Liver (tissue), 9 donors: ENCODE data around the gene TAS1R1. TPM values are rescaled to one million over a fixed set of nuclear protein-coding genes. Genes with fewer than 3 reads are reported as not detected.

Experiments
- DNase-seq: peaks from one replicate; pipeline ENCODE4 v3.0.0-alpha.2; 2017; ENCODE audit warnings: low spot score
- H3K27ac ChIP-seq, 2 donors: one replicate each; pipeline ENCODE4 v1.7.0; 2013; ENCODE audit warnings: inconsistent platforms in 2 of 2, low read length in 2 of 2, control low read depth in 1 of 2, low read depth in 1 of 2, mild to moderate bottlenecking in 1 of 2
- H3K27me3 ChIP-seq, 4 donors: one replicate each; pipeline versions ENCODE4 v1.6.1 to v1.7.0; 2013; ENCODE audit warnings: low read length in 3 of 4, inconsistent platforms in 1 of 4, mild to moderate bottlenecking in 1 of 4, moderate library complexity in 1 of 4; ENCODE audit not compliant: control insufficient read depth in 4 of 4, insufficient read depth in 4 of 4
- H3K36me3 ChIP-seq, 4 donors: one replicate each; pipeline versions ENCODE4 v1.6.1 to v1.7.0; 2013; ENCODE audit warnings: low read length in 3 of 4, mild to moderate bottlenecking in 3 of 4, low read depth in 1 of 4, moderate library complexity in 1 of 4; ENCODE audit not compliant: control insufficient read depth in 4 of 4, insufficient read depth in 3 of 4
- H3K4me1 ChIP-seq, 4 donors: one replicate each; pipeline versions ENCODE4 v1.6.1 to v1.7.0; 2013; ENCODE audit warnings: low read length in 3 of 4, mild to moderate bottlenecking in 3 of 4, moderate library complexity in 1 of 4; ENCODE audit not compliant: control insufficient read depth in 4 of 4, insufficient read depth in 4 of 4
- H3K4me3 ChIP-seq, 3 donors: one replicate each; pipeline versions ENCODE4 v1.6.1 to v1.7.0; 2013; ENCODE audit warnings: low read length in 3 of 3, control low read depth in 1 of 3, low read depth in 1 of 3, mild to moderate bottlenecking in 1 of 3
- H3K9ac ChIP-seq, 2 donors: one replicate each; pipeline ENCODE4 v1.7.0; 2013; ENCODE audit warnings: low read length in 2 of 2, mild to moderate bottlenecking in 2 of 2, moderate library complexity in 2 of 2, control low read depth in 1 of 2, low read depth in 1 of 2
- H3K9me3 ChIP-seq, 4 donors: one replicate each; pipeline versions ENCODE4 v1.6.1 to v1.7.0; 2013; ENCODE audit warnings: low read length in 3 of 4; ENCODE audit not compliant: control insufficient read depth in 4 of 4
- ATF3 ChIP-seq: IDR thresholded peaks from 2 replicates; pipeline ENCODE4 v1.6.1; 2016; ENCODE audit warnings: antibody characterized with exemption
- EGR1 ChIP-seq, 2 donors: IDR thresholded peaks; 2 replicates each; pipeline ENCODE4 v1.6.1; 2016 to 2018; ENCODE audit warnings: antibody characterized with exemption in 2 of 2, low read depth in 2 of 2
- FOXA1 ChIP-seq: IDR thresholded peaks from 2 replicates; pipeline ENCODE4 v1.6.1; 2016; ENCODE audit warnings: antibody characterized with exemption
- FOXA2 ChIP-seq: IDR thresholded peaks from 2 replicates; pipeline ENCODE4 v1.6.1; 2016; ENCODE audit warnings: antibody characterized with exemption
- GABPA ChIP-seq, 2 donors: IDR thresholded peaks in 1 of 2; conservative IDR thresholded peaks in 1 of 2; 2 replicates each; pipeline ENCODE4 v1.6.1; 2016; ENCODE audit warnings: antibody characterized with exemption in 2 of 2, mild to moderate bottlenecking in 1 of 2, moderate library complexity in 1 of 2
- HNF4A ChIP-seq, 2 donors: conservative IDR thresholded peaks; 2 replicates each; pipeline ENCODE4 v1.6.1; 2016; ENCODE audit warnings: antibody characterized with exemption in 2 of 2, mild to moderate bottlenecking in 2 of 2
- HNF4G ChIP-seq: IDR thresholded peaks from 2 replicates; pipeline ENCODE4 v1.6.1; 2016; ENCODE audit warnings: antibody characterized with exemption
- JUND ChIP-seq, 2 donors: IDR thresholded peaks; 2 replicates each; pipeline ENCODE4 v1.6.1; 2016; ENCODE audit warnings: antibody characterized with exemption in 2 of 2
- NR2F2 ChIP-seq: IDR thresholded peaks from 2 replicates; pipeline ENCODE4 v1.6.1; 2016; ENCODE audit warnings: antibody characterized with exemption
- RAD21 ChIP-seq, 2 donors: IDR thresholded peaks; 2 replicates each; pipeline ENCODE4 v1.6.1; 2016; ENCODE audit warnings: antibody characterized with exemption in 2 of 2, mild to moderate bottlenecking in 2 of 2
- REST ChIP-seq: IDR thresholded peaks from 2 replicates; pipeline ENCODE4 v1.6.1; 2016; ENCODE audit warnings: antibody characterized with exemption, mild to moderate bottlenecking
- RXRA ChIP-seq, 2 donors: IDR thresholded peaks; 2 replicates each; pipeline ENCODE4 v1.6.1; 2017 to 2018; ENCODE audit warnings: antibody characterized with exemption in 2 of 2, mild to moderate bottlenecking in 1 of 2
- SP1 ChIP-seq: IDR thresholded peaks from 2 replicates; pipeline ENCODE4 v1.6.1; 2018; ENCODE audit warnings: antibody characterized with exemption, mild to moderate bottlenecking
- TAF1 ChIP-seq: conservative IDR thresholded peaks from 2 replicates; pipeline ENCODE4 v1.6.1; 2016; ENCODE audit warnings: antibody characterized with exemption, mild to moderate bottlenecking
- YY1 ChIP-seq: IDR thresholded peaks from 2 replicates; pipeline ENCODE4 v1.6.1; 2016; ENCODE audit warnings: antibody characterized with exemption, mild to moderate bottlenecking
- ZBTB33 ChIP-seq: IDR thresholded peaks from 2 replicates; pipeline ENCODE4 v1.6.1; 2016; ENCODE audit warnings: antibody characterized with exemption
- WGBS: extraction: QIAGEN DNeasy Blood & Tissue Kit; methylation state at CpG from one replicate; pipeline ENCODE4 v1.1.7; 2013; 5-methylcytosine and 5-hydroxymethylcytosine counted together
- polyA plus RNA-seq, 2 donors: library from polyadenylated mRNA; stranded (reverse) in 1 of 2; unstranded in 1 of 2; fragments of 200-250 nt in 1 of 2; fragments of >200 nt in 1 of 2; fragmentation: Nextera tagmentation in 1 of 2; extraction: Ambion mirVana in 1 of 2; gene quantifications; one replicate each; pipeline versions ENCODE4 v1.2.1 to v1.2.3, GENCODE V29; 2013 to 2015
- total RNA-seq, 2 donors: library from RNA; depleted of rRNA; stranded (reverse); fragments of >200 nt; gene quantifications; one replicate each; pipeline ENCODE4 v1.2.3, GENCODE V29; 2014
- TF ChIP-seq, protein P1 (sequence below): IDR thresholded peaks from 2 replicates; pipeline ENCODE4 v1.6.1; 2016; ENCODE audit warnings: antibody characterized with exemption
- TF ChIP-seq, protein P2 (sequence below): fragments of 150-350 bp; IDR thresholded peaks from 2 replicates; pipeline ENCODE4 v1.5.1; 2017; ENCODE audit warnings: improper control_type of control experiment, low read depth, low read length; ENCODE audit not compliant: missing input control
- donor health status: healthy.
- donor health status: healthy.
- donor health status: healthy.
- donor health status: healthy.
- donor health status: healthy.

TAS1R1 gene
- total and polyA plus RNA-seq, 4 donors: not detected

GRCh38 chr1:6507037-6507428, 48.1 kb upstream of the TAS1R1 start:
- Histone ChIP-seq H3K27me3 (no peaks in the 10 kb centered on the region), H3K36me3 (no peaks in the 10 kb centered on the region), H3K4me3 (no peak overlapping the region), H3K27ac (no peak overlapping the region), H3K9me3 (no peaks in the 10 kb centered on the region), H3K9ac (no peak overlapping the region), H3K4me1 (peaks cover 0 to 3% (median 0%) of the 10 kb centered on the region in 4 donors)
- WGBS: 79% methylated on average over 7 of the region's 7 CpGs
- DNase-seq: no peak
- TF ChIP-seq, protein P1, sequence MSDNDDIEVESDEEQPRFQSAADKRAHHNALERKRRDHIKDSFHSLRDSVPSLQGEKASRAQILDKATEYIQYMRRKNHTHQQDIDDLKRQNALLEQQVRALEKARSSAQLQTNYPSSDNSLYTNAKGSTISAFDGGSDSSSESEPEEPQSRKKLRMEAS: no peak
- TF ChIP-seq EGR1 (IDR thresholded peaks at IDR 0.05; ENCODE audit: low read depth in 2 of 2) (no peak), TAF1 (no peak), HNF4A (conservative IDR thresholded peaks at IDR 0.05) (no peak), FOXA1 (no peak)

DNA sequence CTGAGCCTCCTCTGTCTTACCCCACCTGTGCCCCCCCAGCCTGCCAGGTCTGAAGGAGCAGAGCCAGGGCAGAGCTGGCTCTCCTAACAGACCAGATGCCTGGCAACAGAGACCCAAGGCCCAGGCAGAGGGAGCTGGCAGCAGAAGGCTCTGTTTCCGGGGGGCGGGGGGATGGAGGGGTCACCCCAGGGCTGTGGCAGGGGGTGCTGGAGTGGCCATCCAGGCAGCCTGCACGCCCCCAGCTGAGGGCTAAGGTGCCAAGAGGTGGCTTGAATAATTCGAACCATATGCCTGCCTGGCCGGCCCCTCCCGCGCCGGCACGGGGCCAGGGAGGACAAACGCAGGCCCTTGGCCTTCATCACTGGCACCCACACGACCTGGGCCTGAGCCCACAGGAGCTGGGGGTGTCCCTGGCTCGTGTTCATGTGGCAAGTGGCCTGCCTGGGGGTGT, 47.6 kb upstream of the TAS1R1 start:
- Histone ChIP-seq H3K27ac (no peak overlapping the region), H3K27me3 (no peaks in the 10 kb centered on the region), H3K4me1 (no peaks in the 10 kb centered on the region), H3K9ac (no peak overlapping the region), H3K4me3 (no peak overlapping the region), H3K9me3 (no peaks in the 10 kb centered on the region), H3K36me3 (no peaks in the 10 kb centered on the region)
- 84% methylated on average over 12 of the region's 12 CpGs for WGBS
- no peak for TF ChIP-seq JUND (IDR thresholded peaks at IDR 0.05)
- TF ChIP-seq ATF3: no peak
- TF ChIP-seq HNF4A (conservative IDR thresholded peaks at IDR 0.05): no peak
- TF ChIP-seq RXRA (IDR thresholded peaks at IDR 0.05): no peak
- no peak for TF ChIP-seq NR2F2
- TF ChIP-seq, protein P1: no peak
- TF ChIP-seq FOXA2: no peak
- TF ChIP-seq EGR1 (IDR thresholded peaks at IDR 0.05; ENCODE audit: low read depth in 2 of 2): no peak
- TF ChIP-seq YY1: no peak
- TF ChIP-seq, protein P2, sequence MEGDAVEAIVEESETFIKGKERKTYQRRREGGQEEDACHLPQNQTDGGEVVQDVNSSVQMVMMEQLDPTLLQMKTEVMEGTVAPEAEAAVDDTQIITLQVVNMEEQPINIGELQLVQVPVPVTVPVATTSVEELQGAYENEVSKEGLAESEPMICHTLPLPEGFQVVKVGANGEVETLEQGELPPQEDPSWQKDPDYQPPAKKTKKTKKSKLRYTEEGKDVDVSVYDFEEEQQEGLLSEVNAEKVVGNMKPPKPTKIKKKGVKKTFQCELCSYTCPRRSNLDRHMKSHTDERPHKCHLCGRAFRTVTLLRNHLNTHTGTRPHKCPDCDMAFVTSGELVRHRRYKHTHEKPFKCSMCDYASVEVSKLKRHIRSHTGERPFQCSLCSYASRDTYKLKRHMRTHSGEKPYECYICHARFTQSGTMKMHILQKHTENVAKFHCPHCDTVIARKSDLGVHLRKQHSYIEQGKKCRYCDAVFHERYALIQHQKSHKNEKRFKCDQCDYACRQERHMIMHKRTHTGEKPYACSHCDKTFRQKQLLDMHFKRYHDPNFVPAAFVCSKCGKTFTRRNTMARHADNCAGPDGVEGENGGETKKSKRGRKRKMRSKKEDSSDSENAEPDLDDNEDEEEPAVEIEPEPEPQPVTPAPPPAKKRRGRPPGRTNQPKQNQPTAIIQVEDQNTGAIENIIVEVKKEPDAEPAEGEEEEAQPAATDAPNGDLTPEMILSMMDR: no peak
- DNase-seq: no peak

GRCh38 chr1:6508154-6508815, 46.8 kb upstream of the TAS1R1 start:
- Histone ChIP-seq H3K9me3 (no peaks in the 10 kb centered on the region), H3K9ac (no peak overlapping the region), H3K27me3 (no peaks in the 10 kb centered on the region), H3K4me1 (no peaks in the 10 kb centered on the region), H3K36me3 (no peaks in the 10 kb centered on the region), H3K27ac (no peak overlapping the region), H3K4me3 (no peak overlapping the region)
- no peak for DNase-seq
- 85% methylated on average over 18 of the region's 18 CpGs for WGBS
- TF ChIP-seq HNF4A (conservative IDR thresholded peaks at IDR 0.05) (no peak), HNF4G (no peak), FOXA1 (no peak), SP1 (no peak), YY1 (no peak), GABPA (IDR thresholded peaks at IDR 0.05 in 1 of 2, conservative IDR thresholded peaks at IDR 0.05 in 1 of 2) (no peak), ATF3 (no peak), REST (no peak), ZBTB33 (no peak), RAD21 (IDR thresholded peaks at IDR 0.05) (no peak)
- TF ChIP-seq, protein P1: no peak
